ENCODE data around the gene CD5L.

CD5L gene

DNA sequence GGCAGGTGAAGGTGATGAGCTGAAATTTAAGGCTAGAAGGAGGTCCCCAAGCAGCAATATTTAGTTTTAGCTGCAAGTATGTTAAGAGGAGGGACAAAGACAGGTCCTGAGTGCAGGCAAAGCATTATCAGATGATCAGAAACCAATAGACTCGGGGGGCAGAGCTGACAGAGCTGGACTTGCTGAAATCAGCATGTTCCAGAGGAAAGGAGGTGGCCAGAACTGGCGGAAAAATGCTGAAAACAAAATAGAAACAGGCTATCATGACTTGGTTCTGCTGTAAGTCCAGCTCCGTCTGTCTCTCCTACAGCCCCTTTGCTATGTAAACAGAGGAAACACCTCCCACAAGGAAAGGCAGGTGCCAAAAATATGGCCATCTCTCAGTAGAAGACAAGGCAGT lies at the start of gene CD5L:
CD5L (minus strand) TSS at position 101 of the 400 bp plus-strand sequence. CDS start 107 bp downstream, outside the sequence.
- no peak for DNase-seq

GRCh38 chr1:157882580-157882979 lies 41.0 kb upstream of the CD5L start:
- DNase-seq = no peak

DNA sequence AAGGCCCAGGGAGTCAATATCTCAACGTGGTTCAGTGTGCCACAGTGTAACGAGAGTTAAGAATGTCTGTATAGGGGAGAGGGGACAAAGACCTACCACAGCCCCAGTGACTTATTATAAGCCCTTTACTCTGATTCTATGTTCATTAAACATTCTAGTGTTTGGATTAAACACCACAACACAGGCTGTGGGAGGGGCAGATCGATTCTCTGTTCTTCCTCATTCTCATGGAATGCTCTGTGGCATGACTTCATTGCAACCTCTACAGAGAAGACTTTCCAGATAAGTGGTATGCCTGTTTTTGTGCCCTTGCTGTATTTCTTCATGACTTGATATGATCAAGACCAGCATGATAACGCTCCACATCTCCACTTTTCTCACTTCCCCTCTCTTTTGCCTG lies 39.0 kb upstream of the CD5L start:
- DNase-seq = no peak

- no peak for DNase-seq
These were observed 36.5 kb upstream of the CD5L start for GRCh38 chr1:157878059-157878458.

- no peak for DNase-seq
These were observed 28.9 kb upstream of the CD5L start for GRCh38 chr1:157870490-157870889.

DNA sequence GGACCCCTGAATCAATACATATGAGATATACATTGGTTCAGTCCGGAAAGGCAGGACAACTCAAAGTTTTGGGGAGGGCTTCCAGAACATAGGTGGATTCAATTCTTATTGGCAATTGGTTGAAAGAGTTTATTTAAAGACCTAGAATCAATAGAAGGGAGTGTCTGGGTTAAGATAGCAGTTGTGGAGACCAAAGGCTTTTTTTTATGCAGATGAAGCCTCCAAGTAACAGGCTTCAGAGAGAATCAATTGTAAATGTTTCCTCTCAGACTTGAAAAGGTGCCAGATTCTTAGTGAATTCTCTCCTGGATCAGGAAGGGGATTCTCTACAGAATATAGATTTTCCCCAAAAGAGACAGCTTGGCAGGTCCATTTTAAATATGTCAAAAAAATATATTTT lies 27.0 kb upstream of the CD5L start:
- DNase-seq = no peak

DNA sequence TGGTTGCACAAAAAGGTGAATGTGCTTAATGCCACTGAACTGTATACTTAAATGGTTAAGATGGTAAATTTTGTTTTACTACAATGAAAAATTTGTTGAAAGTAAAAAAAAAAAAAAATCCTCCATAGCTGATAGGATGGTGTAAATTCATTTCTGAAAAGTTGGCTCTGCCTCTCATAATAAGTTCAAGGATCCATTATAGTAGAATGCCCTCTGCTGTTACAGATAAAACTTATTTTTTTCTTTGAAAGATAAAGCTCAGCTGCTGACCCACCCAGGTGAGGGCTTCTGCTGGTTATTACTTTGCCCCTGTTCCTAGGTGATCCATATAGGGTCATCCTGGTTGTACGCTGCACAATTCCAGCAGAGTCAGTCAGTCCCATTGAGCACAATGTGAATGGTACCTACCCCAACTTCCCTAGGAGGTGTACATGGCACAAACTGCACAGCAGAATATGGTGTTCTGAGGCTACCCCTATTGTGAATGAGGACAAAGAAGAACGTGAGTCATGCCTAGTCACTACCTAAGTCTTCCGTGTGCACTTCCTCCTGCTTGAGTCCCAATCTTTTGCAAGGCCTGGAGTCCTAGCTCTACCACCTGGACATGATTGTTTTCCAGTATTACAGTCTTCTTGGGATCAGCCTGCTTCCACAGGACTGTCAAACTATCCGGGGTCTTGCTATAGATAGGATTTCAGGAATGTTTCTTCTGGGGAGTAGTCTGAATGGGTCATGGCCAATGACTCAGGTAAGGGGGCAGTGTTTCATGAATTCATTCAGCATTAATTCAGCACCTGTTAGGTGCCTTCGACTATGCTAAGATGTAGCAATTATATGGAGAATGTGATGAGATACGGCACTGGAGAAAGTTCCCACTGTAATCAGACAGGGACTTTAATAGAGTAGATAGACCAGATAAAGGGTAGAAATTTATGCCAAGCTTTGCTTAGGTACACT lies 20.8 kb upstream of the CD5L start:
- no peak for DNase-seq

DNA sequence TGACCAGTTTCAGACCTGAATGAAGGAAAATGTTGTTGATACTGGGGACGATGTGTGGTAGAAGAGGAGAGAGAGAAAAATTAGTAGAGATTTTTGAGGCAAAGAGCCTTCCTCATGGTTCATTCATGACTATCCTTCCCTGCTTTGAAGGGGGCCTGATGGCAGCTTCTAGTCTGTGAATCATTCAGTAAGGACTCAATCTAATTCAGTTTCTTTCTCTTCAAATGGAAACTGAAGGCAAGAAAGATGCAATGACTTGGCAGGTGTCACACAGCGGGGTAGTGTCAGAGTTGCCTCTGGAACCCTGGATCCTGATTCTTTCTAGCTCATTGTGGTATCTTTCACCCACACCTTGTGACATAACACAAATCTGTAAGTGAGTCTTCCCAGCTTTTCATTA lies 14.9 kb upstream of the CD5L start:
- no peak for DNase-seq

- no peak for DNase-seq
These were observed 10.9 kb upstream of the CD5L start for GRCh38 chr1:157852476-157852875.

GRCh38 chr1:157849229-157849875 lies 7.7 kb upstream of the CD5L start:
- DNase-seq = no peak

DNA sequence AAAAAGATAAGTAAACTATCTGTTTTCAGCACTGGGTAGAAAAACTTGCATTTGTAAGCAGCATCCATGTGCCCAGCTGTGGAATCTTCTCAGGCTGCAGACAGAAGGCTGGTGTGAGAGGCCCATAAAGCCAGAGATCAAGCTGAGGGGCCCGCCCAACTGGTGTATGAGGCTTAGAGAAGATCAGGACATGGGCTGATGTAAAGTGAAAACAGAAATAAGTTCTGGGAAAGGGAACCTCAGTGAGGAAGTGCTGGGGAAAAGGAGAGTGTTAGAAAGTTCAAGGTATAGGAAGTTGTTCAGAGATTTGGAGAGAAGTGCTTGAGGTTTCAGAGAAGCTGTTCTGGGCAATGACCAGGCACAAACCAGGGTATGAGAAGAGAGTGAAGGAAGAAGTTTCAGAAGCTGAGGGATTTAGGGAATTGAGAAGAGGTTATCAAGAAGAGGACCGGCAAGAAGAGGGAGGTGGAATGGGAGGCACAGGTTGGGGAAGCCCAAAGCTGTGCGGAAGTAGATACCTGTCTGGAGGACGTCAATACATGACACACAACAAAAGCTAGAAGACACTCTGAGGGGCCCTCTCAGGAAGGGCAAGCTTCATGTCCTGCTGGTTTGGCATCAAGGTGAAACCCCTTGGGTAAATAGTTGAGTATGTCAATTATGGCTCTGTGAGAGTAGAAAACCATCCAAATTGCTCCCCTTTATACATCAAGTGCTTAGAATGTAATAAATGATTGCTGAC lies 2.7 kb upstream of the CD5L start:
- no peak for DNase-seq

GRCh38 chr1:157842939-157843338 lies 1.3 kb upstream of the CD5L start:
- no peak for DNase-seq

GRCh38 chr1:157838966-157839365 lies 2.6 kb downstream of the CD5L start:
- DNase-seq = no peak

- DNase-seq = no peak
These were observed 7.2 kb downstream of the CD5L start for GRCh38 chr1:157834430-157834829.

DNA sequence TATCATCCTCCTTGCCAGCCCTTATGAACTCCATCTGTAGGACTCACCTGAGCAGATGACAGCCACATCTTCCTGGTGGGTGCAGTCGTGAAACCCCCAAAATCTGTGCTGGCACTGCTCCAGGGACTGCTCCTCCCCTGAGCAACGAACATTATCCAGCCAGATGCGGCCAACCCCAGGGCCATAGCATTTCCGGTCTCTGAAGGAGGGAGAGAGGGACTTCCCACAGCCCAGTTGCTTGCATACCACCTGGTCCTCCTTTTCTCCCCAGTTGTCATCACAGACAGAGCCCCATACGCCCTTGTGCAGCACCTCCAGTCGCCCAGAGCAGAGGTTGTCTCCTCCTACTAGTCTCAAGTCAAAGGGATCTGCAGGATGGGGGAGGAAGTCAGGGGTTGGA lies 8.5 kb downstream of the CD5L start:
- DNase-seq = no peak

DNA sequence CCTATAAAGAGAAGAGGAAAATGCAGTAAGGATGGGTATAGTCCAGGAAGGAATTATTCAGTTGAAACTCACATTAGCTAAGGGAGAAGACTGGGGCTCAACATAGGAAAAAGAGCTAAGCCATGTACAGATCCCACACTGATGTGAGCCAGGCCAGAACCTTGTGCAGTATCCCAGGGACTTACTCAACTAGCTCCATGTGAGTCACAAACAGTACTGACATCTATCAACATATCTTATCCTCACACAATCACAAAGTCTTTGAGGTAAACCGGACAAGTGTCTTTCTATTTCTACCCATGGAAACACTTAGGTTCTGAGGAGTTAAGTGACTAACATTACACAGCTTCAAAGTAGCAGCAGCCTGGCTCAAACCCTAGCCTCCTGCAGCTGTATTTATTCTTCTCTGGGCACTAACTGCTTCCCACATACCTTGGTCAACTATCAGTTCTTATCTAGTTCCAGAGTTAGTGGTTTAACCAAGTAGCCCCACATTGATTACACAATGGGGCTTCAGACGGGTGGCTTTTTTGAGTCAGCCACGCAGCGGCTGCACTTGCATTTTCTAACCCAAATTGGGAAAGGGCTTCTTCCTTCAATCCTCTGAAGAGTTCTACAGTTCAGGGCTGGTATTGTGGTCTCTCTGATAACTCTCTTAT lies 9.5 kb downstream of the CD5L start:
- no peak for DNase-seq

- no peak for DNase-seq
These were observed 10.7 kb downstream of the CD5L start for GRCh38 chr1:157830887-157831286.

- no peak for DNase-seq
These were observed 11.9 kb downstream of the CD5L start for GRCh38 chr1:157829711-157830110.

GRCh38 chr1:157829210-157829609 lies 12.4 kb downstream of the CD5L start:
- DNase-seq = no peak

DNA sequence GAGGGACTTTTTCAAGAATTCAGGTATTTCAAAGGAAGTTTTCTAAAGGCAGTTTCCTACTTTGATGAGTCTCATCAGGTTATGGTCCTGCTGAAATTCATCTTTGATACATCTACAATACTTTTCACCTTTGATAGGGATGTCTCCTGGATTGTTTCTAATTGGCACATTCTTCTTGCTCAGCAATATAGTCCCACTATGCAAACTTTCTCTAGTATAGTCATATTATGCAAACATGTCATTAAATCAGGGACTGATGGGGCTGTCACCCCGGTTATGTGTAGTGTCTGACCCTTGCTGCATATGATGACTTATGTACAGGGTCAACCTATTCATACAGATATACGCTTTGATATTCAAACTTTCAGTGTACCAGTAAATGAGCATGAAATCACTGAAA lies 21.3 kb downstream of the CD5L start:
- DNase-seq = no peak

DNA sequence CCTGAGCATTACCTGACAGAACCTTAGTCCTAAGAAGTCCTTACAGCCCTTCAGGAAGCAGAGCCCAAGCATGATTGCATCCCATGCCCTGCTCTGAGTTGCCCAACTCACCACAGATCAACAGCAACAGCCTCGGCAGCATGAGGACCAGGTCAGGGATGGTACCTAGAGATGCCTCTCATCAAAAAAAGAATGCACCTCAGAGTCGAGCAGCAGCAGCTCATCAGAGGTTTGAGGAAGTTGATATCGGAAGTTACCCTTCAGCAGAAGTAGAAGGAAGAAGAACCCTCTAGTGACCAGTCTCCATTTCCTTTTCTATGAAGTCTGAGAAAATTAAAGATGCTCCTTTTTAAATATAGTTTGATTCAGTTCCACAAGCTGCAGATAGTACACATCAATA lies 21.7 kb downstream of the CD5L start, which contains the start of gene FCRL1:
FCRL1 (minus strand) TSS at position 225 of the 400 bp plus-strand sequence; CDS start at position 142, 83 bp downstream.
- no peak for DNase-seq

GRCh38 chr1:157819215-157819614 lies 22.4 kb downstream of the CD5L start:
- no peak for DNase-seq

DNA sequence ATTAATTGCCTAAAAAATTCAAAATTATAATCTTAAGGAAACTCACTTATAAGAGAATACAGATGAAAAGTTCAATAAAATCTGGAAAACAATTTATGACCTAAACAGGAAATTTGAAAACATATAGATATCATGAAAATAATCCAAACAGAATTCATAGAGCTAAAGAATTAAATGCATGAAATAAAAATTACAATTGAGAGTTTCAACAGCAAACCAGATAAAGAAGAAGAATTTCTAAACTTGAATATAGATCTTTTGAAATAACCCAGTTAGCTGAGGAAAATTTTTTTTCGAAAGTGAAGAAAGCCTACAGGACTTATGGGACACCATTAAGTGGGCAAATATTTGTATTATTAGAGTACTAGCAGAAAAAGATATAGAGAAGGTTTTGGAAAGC lies 28.3 kb downstream of the CD5L start:
- no peak for DNase-seq
